ENCODE results near the gene SKIC3. TPM values are rescaled to one million over a fixed set of nuclear protein-coding genes. Genes with fewer than 3 reads are reported as not detected.

SKIC3 gene
- polyA plus RNA-seq, 2 of the 4 experiments (the other 2 are of a cell fraction): 34.0 to 91.3 TPM

DNA sequence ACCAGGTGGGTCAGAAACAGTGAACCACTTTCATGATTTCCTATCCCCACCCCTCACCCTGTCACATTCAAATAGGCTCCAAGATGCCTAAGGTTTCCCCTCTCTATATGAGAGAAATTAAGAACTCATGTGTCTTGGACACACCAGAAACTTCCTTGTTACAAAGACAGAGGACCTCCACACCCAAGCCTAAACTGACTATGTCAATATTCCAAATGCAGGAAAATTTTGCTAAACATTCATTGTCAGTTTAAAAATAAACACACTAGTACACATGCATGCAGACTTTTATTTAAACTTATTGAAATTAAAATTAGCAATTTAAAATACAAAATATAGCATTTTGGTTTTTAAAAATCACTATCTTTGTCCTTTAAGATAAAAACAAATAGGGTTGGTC lies 26.2 kb downstream of the SKIC3 start:
- DNase-seq (ENCODE audit: low read depth in 1 of 2, low spot score in 1 of 2) (no peak), FAIRE-seq (no peak), ATAC-seq (no peak)
- no peak overlapping the region for H3K4me3 ChIP-seq
- POLR2A ChIA-PET: no interaction called here
- TF ChIP-seq BHLHE40 (IDR thresholded peaks at IDR 0.05; ENCODE audit: low read depth, low read length) (no peak), RARB (CRISPR knock-in tag; IDR thresholded peaks at IDR 0.05) (no peak)
- peaks cover 5% of the 10 kb centered on the region; the same call in 1 of the 3 replicates for H3K4me1 ChIP-seq
- H3K4me2 ChIP-seq: no peak overlapping the region
- no peak overlapping the region for H3K27ac ChIP-seq
- CTCF ChIA-PET: no interaction called here
- no peaks in the 10 kb centered on the region for H3K9me3 ChIP-seq

DNA sequence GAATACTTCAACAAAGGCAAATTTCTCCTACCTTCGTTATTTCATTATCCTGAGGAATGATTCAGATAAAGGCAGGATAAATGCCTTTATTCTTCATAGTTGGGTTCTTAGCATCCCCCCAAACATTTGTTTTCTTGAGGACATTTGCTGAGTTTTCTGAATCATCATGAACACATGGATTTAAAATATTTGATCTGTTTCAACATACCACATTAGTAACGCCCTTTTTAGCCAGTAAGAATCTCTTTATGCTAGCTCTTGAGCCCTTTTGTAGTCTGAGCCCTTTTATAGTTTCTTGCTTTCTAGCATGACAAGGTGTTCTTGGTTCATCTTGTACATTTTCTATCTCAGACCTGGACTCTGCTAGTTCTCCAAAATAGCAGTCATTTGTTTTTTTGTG lies 27.9 kb downstream of the SKIC3 start:
- ATAC-seq: no peak
- WGBS (ENCODE audit: missing lambda C conversion rate): 86% methylated on average over 2 of the region's 2 CpGs
- Histone ChIP-seq H3K27ac (no peak overlapping the region), H3K9me3 (no peaks in the 10 kb centered on the region), H3K4me3 (no peak overlapping the region), H3K4me1 (peaks cover 5% of the 10 kb centered on the region; the same call in 1 of the 3 replicates), H3K4me2 (no peak overlapping the region)
- no peak for DNase-seq (ENCODE audit: low read depth in 1 of 2, low spot score in 1 of 2)
- ChIA-PET POLR2A (no interaction called here), CTCF (no interaction called here)
- TF ChIP-seq POLR2A (IDR thresholded peaks at IDR 0.05; ENCODE audit: low read length) (no peak), ZC3H11A (IDR thresholded peaks at IDR 0.05) (no peak), HOXB13 (CRISPR knock-in tag; IDR thresholded peaks at IDR 0.05; ENCODE audit: low read depth) (no peak), ZSCAN20 (CRISPR knock-in tag; IDR thresholded peaks at IDR 0.05) (no peak), HEYL (CRISPR knock-in tag; IDR thresholded peaks at IDR 0.05) (no peak), RCOR1 (IDR thresholded peaks at IDR 0.05; ENCODE audit: low read depth, low read length) (no peak), RNF2 (IDR thresholded peaks at IDR 0.05; ENCODE audit: borderline replicate concordance, low read depth) (no peak), MYC (IDR thresholded peaks at IDR 0.05; ENCODE audit: borderline replicate concordance, low read length) (no peak), MAFK (IDR thresholded peaks at IDR 0.05; ENCODE audit: partially characterized antibody) (no peak), FOSB (CRISPR knock-in tag; IDR thresholded peaks at IDR 0.05) (no peak), ZFP36 (IDR thresholded peaks at IDR 0.05; ENCODE audit: borderline replicate concordance, partially characterized antibody) (no peak), HOXB5 (CRISPR knock-in tag; IDR thresholded peaks at IDR 0.05) (no peak), POLR2AphosphoS2 (conservative IDR thresholded peaks at IDR 0.05; ENCODE audit: low read length) (no peak), NPAS2 (CRISPR knock-in tag; IDR thresholded peaks at IDR 0.05; ENCODE audit: borderline replicate concordance) (no peak)
- TF ChIP-seq, protein P1, sequence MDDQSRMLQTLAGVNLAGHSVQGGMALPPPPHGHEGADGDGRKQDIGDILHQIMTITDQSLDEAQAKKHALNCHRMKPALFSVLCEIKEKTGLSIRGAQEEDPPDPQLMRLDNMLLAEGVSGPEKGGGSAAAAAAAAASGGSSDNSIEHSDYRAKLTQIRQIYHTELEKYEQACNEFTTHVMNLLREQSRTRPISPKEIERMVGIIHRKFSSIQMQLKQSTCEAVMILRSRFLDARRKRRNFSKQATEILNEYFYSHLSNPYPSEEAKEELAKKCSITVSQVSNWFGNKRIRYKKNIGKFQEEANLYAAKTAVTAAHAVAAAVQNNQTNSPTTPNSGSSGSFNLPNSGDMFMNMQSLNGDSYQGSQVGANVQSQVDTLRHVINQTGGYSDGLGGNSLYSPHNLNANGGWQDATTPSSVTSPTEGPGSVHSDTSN (IDR thresholded peaks at IDR 0.05): no peak
- TF ChIP-seq, protein P2, sequence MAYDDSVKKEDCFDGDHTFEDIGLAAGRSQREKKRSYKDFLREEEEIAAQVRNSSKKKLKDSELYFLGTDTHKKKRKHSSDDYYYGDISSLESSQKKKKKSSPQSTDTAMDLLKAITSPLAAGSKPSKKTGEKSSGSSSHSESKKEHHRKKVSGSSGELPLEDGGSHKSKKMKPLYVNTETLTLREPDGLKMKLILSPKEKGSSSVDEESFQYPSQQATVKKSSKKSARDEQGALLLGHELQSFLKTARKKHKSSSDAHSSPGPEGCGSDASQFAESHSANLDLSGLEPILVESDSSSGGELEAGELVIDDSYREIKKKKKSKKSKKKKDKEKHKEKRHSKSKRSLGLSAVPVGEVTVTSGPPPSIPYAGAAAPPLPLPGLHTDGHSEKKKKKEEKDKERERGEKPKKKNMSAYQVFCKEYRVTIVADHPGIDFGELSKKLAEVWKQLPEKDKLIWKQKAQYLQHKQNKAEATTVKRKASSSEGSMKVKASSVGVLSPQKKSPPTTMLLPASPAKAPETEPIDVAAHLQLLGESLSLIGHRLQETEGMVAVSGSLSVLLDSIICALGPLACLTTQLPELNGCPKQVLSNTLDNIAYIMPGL (CRISPR knock-in tag; IDR thresholded peaks at IDR 0.05; ENCODE audit: borderline replicate concordance): no peak
- FAIRE-seq: no peak

DNA sequence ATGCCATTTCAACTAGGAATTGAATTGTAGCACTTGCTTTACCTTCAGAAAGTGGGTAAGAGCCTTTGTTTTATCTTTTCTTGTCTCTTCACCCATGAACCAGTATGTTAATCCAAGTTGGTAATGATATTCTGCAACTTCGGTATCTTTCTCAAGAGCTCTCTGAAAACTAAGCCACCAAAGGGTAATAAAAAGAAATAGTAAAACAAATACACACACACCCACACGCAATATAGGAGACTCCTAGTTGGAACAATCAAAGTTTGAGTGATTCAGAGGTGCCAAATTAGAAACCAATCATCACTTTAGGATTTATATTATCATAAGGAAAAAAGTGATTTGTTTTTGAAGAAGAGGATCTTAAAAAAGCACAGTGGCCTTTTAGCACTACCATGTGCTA lies 30.4 kb downstream of the SKIC3 start:
- FAIRE-seq (no peak), DNase-seq (ENCODE audit: low read depth in 1 of 2, low spot score in 1 of 2) (no peak), ATAC-seq (no peak)
- H3K9me3 ChIP-seq: no peaks in the 10 kb centered on the region
- H3K4me1 ChIP-seq: no peaks in the 10 kb centered on the region
- WGBS (ENCODE audit: missing lambda C conversion rate): 98% methylated on average over 2 of the region's 2 CpGs
- H3K4me3 ChIP-seq: no peak overlapping the region
- H3K4me2 ChIP-seq: no peak overlapping the region
- H3K27ac ChIP-seq: no peak overlapping the region
- ChIA-PET CTCF (no interaction called here), POLR2A (no interaction called here)
- TF ChIP-seq FOSL2 (IDR thresholded peaks at IDR 0.05) (no peak), FOSL2 (CRISPR knock-in tag; IDR thresholded peaks at IDR 0.05) (no peak), SMC3 (IDR thresholded peaks at IDR 0.05) (no peak), JUNB (IDR thresholded peaks at IDR 0.05) (no peak), KDM1A (IDR thresholded peaks at IDR 0.05; ENCODE audit: low read depth) (no peak), MYC (IDR thresholded peaks at IDR 0.05; ENCODE audit: borderline replicate concordance, low read length) (no peak), JUN (IDR thresholded peaks at IDR 0.05) (no peak)

Measured in A549 (cell line).